H1 (cell line): ENCODE results near the gene SYTL5. TPM values are rescaled to one million over a fixed set of nuclear protein-coding genes. Genes with fewer than 3 reads are reported as not detected.

Source experiments
- CTCF ChIA-PET: fragments of 300-600 bp; sonication (Branson Sonifier 250); formaldehyde crosslinking; loops from one replicate; lab custom pipeline; 2021; ENCODE audit not compliant: partially characterized antibody; lab: Charles Lee
- POLR2A ChIA-PET: fragments of 300-600 bp; sonication (Branson Sonifier 250); formaldehyde crosslinking; loops from one replicate; lab custom pipeline; 2021; ENCODE audit warnings: inconsistent platforms; ENCODE audit not compliant: partially characterized antibody; lab: Charles Lee
- DNase-seq, 2 experiments: peaks; one replicate each; pipeline versions ENCODE4 v3.0.0 to v3.0.0-alpha.2; 2010 to 2022; ENCODE audit warnings: low spot score in 2 of 2, low read depth in 1 of 2, mixed read lengths in 1 of 2
- FAIRE-seq: peaks from 2 replicates; lab custom pipeline; 2011; peaks lifted over from hg19 to GRCh38; lab: Jason Lieb, UNC
- H2AFZ ChIP-seq: 2 replicates; pipeline ENCODE4 v1.8.1; 2012; ENCODE audit warnings: low read length, inconsistent platforms
- H2AK5ac ChIP-seq: 2 replicates; pipeline ENCODE4 v1.6.1; 2013; ENCODE audit warnings: low read depth, low read length
- H2BK120ac ChIP-seq: replicated peaks from 2 replicates; pipeline ENCODE3; 2013; ENCODE audit warnings: low read depth, low read length, inconsistent platforms
- H2BK12ac ChIP-seq: 2 replicates; pipeline ENCODE4 v1.6.1; 2013; ENCODE audit warnings: low read depth, low read length
- H2BK15ac ChIP-seq: 2 replicates; pipeline ENCODE4 v1.6.1; 2013; ENCODE audit warnings: low read length
- H2BK20ac ChIP-seq: 2 replicates; pipeline ENCODE4 v1.6.1; 2013; ENCODE audit warnings: low read length
- H2BK5ac ChIP-seq: 2 replicates; pipeline ENCODE4 v1.6.1; 2013; ENCODE audit warnings: low read depth, low read length
- H3K14ac ChIP-seq: 2 replicates; pipeline ENCODE4 v1.6.1; 2013; ENCODE audit warnings: inconsistent platforms; ENCODE audit not compliant: insufficient read length
- H3K18ac ChIP-seq: 2 replicates; pipeline ENCODE4 v1.6.1; 2013; ENCODE audit warnings: low read length; ENCODE audit errors: extremely low read depth
- H3K23ac ChIP-seq: 2 replicates; pipeline ENCODE4 v1.6.1; 2013; ENCODE audit warnings: inconsistent platforms; ENCODE audit not compliant: insufficient read length
- H3K23me2 ChIP-seq: 2 replicates; pipeline ENCODE4 v1.6.1; 2013; ENCODE audit warnings: low read depth, low read length
- H3K27ac ChIP-seq: 2 replicates; pipeline ENCODE4 v1.6.1; 2011; ENCODE audit warnings: low read depth, low read length, inconsistent platforms
- H3K27me3 ChIP-seq, 4 experiments: replicated peaks in 1 of 4; 1 replicate in 1 of 4; 2 replicates in 3 of 4; pipeline versions ENCODE4 v1.6.1 to v1.8.1; 2011 to 2013; ENCODE audit warnings: low read length in 3 of 4, mild to moderate bottlenecking in 3 of 4, inconsistent platforms in 2 of 4, mixed read lengths in 2 of 4, moderate library complexity in 1 of 4; ENCODE audit not compliant: control insufficient read depth in 3 of 4, insufficient read depth in 3 of 4; ENCODE audit errors: extremely low read depth in 1 of 4
- H3K36me3 ChIP-seq, 4 experiments: 2 replicates each; pipeline versions ENCODE4 v1.6.1 to v1.8.1; 2011 to 2013; ENCODE audit warnings: mild to moderate bottlenecking in 4 of 4, low read length in 3 of 4, moderate library complexity in 2 of 4, control low read depth in 1 of 4, inconsistent platforms in 1 of 4; ENCODE audit not compliant: insufficient read depth in 4 of 4, control insufficient read depth in 2 of 4
- H3K4ac ChIP-seq: replicated peaks from 2 replicates; pipeline ENCODE3; 2013; ENCODE audit warnings: low read length, low read depth, mixed read lengths, inconsistent platforms; ENCODE audit not compliant: insufficient read length
- H3K4me1 ChIP-seq, 4 experiments: replicated peaks in 1 of 4; 1 replicate in 1 of 4; 2 replicates in 3 of 4; pipeline versions ENCODE4 v1.6.1 to v1.8.1; 2011 to 2013; ENCODE audit warnings: low read length in 3 of 4, inconsistent platforms in 2 of 4, mixed read lengths in 1 of 4; ENCODE audit not compliant: insufficient read depth in 4 of 4, control insufficient read depth in 3 of 4
- H3K4me2 ChIP-seq, 2 experiments: 2 replicates each; pipeline versions ENCODE4 v1.6.1 to v1.8.1; 2011 to 2013; ENCODE audit warnings: low read depth in 2 of 2, low read length in 2 of 2, control low read depth in 1 of 2, inconsistent platforms in 1 of 2, mild to moderate bottlenecking in 1 of 2; ENCODE audit not compliant: insufficient read depth in 1 of 2
- H3K4me3 ChIP-seq, 4 experiments: fragments of 200-600, 300-600 bp in 1 of 4; sonication (generic), shearing (Covaris generic), sonication (Bioruptor Twin) in 1 of 4; 2 replicates each; pipeline versions ENCODE4 v1.5.1 to v1.8.1; 2011 to 2016; ENCODE audit warnings: low read length in 4 of 4, low read depth in 3 of 4, control low read depth in 2 of 4, inconsistent platforms in 2 of 4, mild to moderate bottlenecking in 2 of 4, mixed read lengths in 1 of 4, moderate library complexity in 1 of 4; ENCODE audit not compliant: insufficient read depth in 2 of 4; ENCODE audit errors: extremely low read depth in 1 of 4
- H3K56ac ChIP-seq: replicated peaks from 2 replicates; pipeline ENCODE3; 2013; ENCODE audit warnings: low read depth, mild to moderate bottlenecking, mixed read lengths, low read length, inconsistent platforms; ENCODE audit not compliant: insufficient read length
- H3K79me1 ChIP-seq: 2 replicates; pipeline ENCODE4 v1.6.1; 2013; ENCODE audit warnings: low read depth, low read length, control low read depth
- H3K79me2 ChIP-seq, 2 experiments: 2 replicates each; pipeline versions ENCODE4 v1.6.1 to v1.8.1; 2012 to 2013; ENCODE audit warnings: low read length in 2 of 2, mild to moderate bottlenecking in 2 of 2, inconsistent platforms in 1 of 2; ENCODE audit not compliant: insufficient read depth in 2 of 2, control insufficient read depth in 1 of 2
- H3K9ac ChIP-seq, 4 experiments: replicated peaks in 1 of 4; 1 replicate in 1 of 4; 2 replicates in 3 of 4; pipeline versions ENCODE4 v1.6.1 to v1.8.1; 2011 to 2013; ENCODE audit warnings: low read depth in 3 of 4, low read length in 3 of 4, control low read depth in 2 of 4, mild to moderate bottlenecking in 2 of 4, moderate library complexity in 2 of 4, inconsistent platforms in 1 of 4; ENCODE audit errors: extremely low read depth in 1 of 4
- H3K9me3 ChIP-seq, 2 experiments: 2 replicates each; pipeline versions ENCODE4 v1.6.1 to v1.8.1; 2012 to 2013; ENCODE audit warnings: mild to moderate bottlenecking in 2 of 2, moderate library complexity in 2 of 2, control low read depth in 1 of 2, inconsistent platforms in 1 of 2, low read depth in 1 of 2, low read length in 1 of 2, mixed read lengths in 1 of 2; ENCODE audit not compliant: insufficient read depth in 2 of 2
- H4K20me1 ChIP-seq, 2 experiments: replicated peaks in 1 of 2; 2 replicates each; pipeline versions ENCODE3 to v1.8.1; 2011 to 2013; ENCODE audit warnings: inconsistent platforms in 2 of 2, low read length in 2 of 2, mild to moderate bottlenecking in 1 of 2; ENCODE audit not compliant: insufficient read depth in 2 of 2, control insufficient read depth in 1 of 2
- H4K5ac ChIP-seq: 2 replicates; pipeline ENCODE4 v1.6.1; 2013; ENCODE audit warnings: low read length, low read depth, mixed read lengths, inconsistent platforms; ENCODE audit not compliant: insufficient read length
- H4K8ac ChIP-seq: 2 replicates; pipeline ENCODE4 v1.8.0; 2013; ENCODE audit warnings: mild to moderate bottlenecking, moderate library complexity, low read length, inconsistent platforms; ENCODE audit not compliant: insufficient read depth; ENCODE audit errors: extremely low read depth
- H4K91ac ChIP-seq: replicated peaks from 2 replicates; pipeline ENCODE3; 2013; ENCODE audit warnings: low read length, mixed read lengths, inconsistent platforms; ENCODE audit not compliant: insufficient read length
- CEBPB ChIP-seq: IDR thresholded peaks from 2 replicates; pipeline ENCODE4 v1.6.1; 2012; ENCODE audit warnings: low read depth, low read length
- RXRA ChIP-seq: IDR thresholded peaks from 2 replicates; pipeline ENCODE4 v1.6.1; 2011; ENCODE audit warnings: low read depth, mild to moderate bottlenecking, low read length, moderate library complexity; ENCODE audit not compliant: insufficient read depth
- SIRT6 ChIP-seq: IDR thresholded peaks from one replicate; pipeline ENCODE4 v1.7.1; 2012; ENCODE audit warnings: low read length, inconsistent platforms
- SUZ12 ChIP-seq: fragments of 200-600 bp; sonication (generic); IDR thresholded peaks from 2 replicates; pipeline ENCODE4 v1.6.1; 2012; ENCODE audit warnings: mild to moderate bottlenecking, inconsistent platforms, low read length, moderate library complexity, mixed read lengths
- WGBS, 2 experiments: shearing (Covaris generic) in 1 of 2; methylation state at CpG; one replicate each; pipeline versions ENCODE4 v1.1.6 to v1.1.7; 2013 to 2015; ENCODE audit warnings: low lambda C conversion rate in 2 of 2, mixed read lengths in 2 of 2, inconsistent platforms in 1 of 2, low coverage in 1 of 2, missing lambda C conversion rate in 1 of 2; ENCODE audit not compliant: insufficient replicate concordance in 2 of 2, insufficient coverage in 1 of 2, insufficient read length in 1 of 2; ENCODE audit errors: extremely low coverage in 1 of 2, missing lambda C conversion rate in 1 of 2; 5-methylcytosine and 5-hydroxymethylcytosine counted together
- polyA plus RNA-seq, 7 experiments: library from polyadenylated mRNA; depleted of rRNA in 3 of 7; stranded (reverse) in 5 of 7; unstranded in 2 of 7; fragments of >200 nt in 5 of 7; fragments of 200-250 nt in 2 of 7; gene quantifications; 1 replicate in 5 of 7; 2 replicates in 1 of 7; 4 replicates in 1 of 7; pipeline versions ENCODE4 v1.2.1 to v1.2.3, GENCODE V29; 2011 to 2013; ENCODE audit warnings: missing spikeins in 2 of 7, mixed read lengths in 2 of 7
- total RNA-seq: library from RNA; stranded (reverse); fragmentation: NEBNext Ultra II Directional; extraction: Animal tissue kit (Norgen Biotek cat#: 25700); gene quantifications from 2 replicates; pipeline ENCODE4 v1.2.1, GENCODE V29; 2021

SYTL5 gene
- total and polyA plus RNA-seq, 2 of the 8 experiments (the other 6 are each of a cell fraction or from before 2014, with no cell fraction given) = 0.15 to 0.52 TPM

GRCh38 chrX:38142610-38143009, 136.3 kb downstream of the SYTL5 start:
- H2BK5ac ChIP-seq = no peak overlapping the region
- H3K4me1 ChIP-seq = no peaks in the 10 kb centered on the region
- no peak overlapping the region for H2BK12ac ChIP-seq
- no peak overlapping the region for H4K91ac ChIP-seq
- WGBS, 2 experiments = 78% methylated on average over 1 of the region's 1 CpG; no CpG with 5 or more reads in 1 of the 2 experiments
- H4K8ac ChIP-seq = no peak overlapping the region
- H2BK15ac ChIP-seq = no peak overlapping the region
- no peak overlapping the region for H2AFZ ChIP-seq
- H3K23ac ChIP-seq = no peak overlapping the region
- H3K36me3 ChIP-seq = no peaks in the 10 kb centered on the region
- no peaks in the 10 kb centered on the region for H3K27me3 ChIP-seq
- DNase-seq = no peak
- no peaks in the 10 kb centered on the region for H3K9me3 ChIP-seq
- H2BK120ac ChIP-seq = no peak overlapping the region
- H3K4me3 ChIP-seq = no peak overlapping the region
- ChIA-PET POLR2A (no interaction called here), CTCF (no interaction called here)
- no peak for FAIRE-seq
- no peak overlapping the region for H3K18ac ChIP-seq
- H3K4ac ChIP-seq = no peak overlapping the region
- H3K4me2 ChIP-seq = no peak overlapping the region
- no peak overlapping the region for H3K9ac ChIP-seq
- no peaks in the 10 kb centered on the region for H3K23me2 ChIP-seq
- no peak overlapping the region for H3K14ac ChIP-seq
- no peaks in the 10 kb centered on the region for H3K79me2 ChIP-seq
- no peaks in the 10 kb centered on the region for H4K20me1 ChIP-seq
- no peak overlapping the region for H2BK20ac ChIP-seq
- no peaks in the 10 kb centered on the region for H3K79me1 ChIP-seq
- H2AK5ac ChIP-seq = no peak overlapping the region
- no peak overlapping the region for H4K5ac ChIP-seq
- H3K27ac ChIP-seq = no peak overlapping the region
- H3K56ac ChIP-seq = no peak overlapping the region
- TF ChIP-seq SIRT6 (no peak), SUZ12 (no peak), RXRA (no peak), CEBPB (no peak)
